ENCODE measurements around the gene ARHGAP24.

DNA sequence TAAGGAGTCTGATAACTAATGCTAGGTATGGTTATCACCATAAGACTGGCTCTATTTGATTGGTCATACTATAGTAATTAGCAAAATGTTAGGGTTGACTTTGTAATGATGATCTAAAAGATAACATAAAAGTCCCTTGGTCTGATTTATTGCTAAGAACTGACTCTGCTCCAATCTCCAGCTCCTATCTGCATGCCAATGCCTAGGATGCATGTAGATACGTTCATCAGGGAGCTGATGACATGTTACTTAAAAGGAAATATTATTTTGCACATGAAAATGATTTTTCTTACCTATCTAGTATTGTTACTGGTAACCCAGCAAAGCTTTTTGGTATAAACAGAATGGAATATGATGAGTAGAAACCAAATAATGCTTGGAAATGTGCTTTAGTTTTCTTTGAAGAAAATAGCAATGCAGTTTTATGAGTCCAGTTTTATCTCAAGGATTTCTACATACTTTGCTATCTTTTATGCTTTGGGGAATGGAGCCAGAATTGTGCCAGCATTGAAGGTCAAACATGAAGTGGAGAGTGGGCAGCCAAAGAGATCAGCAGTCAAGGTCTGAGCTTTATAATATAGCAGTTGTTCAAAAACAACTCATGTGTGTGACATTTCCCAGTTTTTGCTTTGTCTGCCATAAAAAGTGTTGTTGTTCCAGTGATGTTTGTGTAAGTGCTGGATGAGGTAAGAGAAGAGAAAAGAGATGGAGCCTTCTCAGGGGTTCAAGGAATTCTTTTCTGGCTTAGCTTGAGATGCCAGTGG lies 121.0 kb downstream of the ARHGAP24 start:
- TF ChIP-seq, protein P1, sequence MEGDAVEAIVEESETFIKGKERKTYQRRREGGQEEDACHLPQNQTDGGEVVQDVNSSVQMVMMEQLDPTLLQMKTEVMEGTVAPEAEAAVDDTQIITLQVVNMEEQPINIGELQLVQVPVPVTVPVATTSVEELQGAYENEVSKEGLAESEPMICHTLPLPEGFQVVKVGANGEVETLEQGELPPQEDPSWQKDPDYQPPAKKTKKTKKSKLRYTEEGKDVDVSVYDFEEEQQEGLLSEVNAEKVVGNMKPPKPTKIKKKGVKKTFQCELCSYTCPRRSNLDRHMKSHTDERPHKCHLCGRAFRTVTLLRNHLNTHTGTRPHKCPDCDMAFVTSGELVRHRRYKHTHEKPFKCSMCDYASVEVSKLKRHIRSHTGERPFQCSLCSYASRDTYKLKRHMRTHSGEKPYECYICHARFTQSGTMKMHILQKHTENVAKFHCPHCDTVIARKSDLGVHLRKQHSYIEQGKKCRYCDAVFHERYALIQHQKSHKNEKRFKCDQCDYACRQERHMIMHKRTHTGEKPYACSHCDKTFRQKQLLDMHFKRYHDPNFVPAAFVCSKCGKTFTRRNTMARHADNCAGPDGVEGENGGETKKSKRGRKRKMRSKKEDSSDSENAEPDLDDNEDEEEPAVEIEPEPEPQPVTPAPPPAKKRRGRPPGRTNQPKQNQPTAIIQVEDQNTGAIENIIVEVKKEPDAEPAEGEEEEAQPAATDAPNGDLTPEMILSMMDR (IDR thresholded peaks at IDR 0.05; ENCODE audit: extremely low read depth in 1 of 2, insufficient read depth in 1 of 2, low read depth in 1 of 2, low read length in 2 of 2): no peak
- TF ChIP-seq POLR2AphosphoS5 (IDR thresholded peaks at IDR 0.05; ENCODE audit: insufficient read depth, low read depth, low read length): no peak
- TF ChIP-seq EZH2 (IDR thresholded peaks at IDR 0.05; ENCODE audit: borderline replicate concordance, low read depth, low read length, severe bottlenecking): no peak
- no peak for TF ChIP-seq POLR2A (IDR thresholded peaks at IDR 0.05; ENCODE audit: low read depth, low read length)
- TF ChIP-seq, protein P2, sequence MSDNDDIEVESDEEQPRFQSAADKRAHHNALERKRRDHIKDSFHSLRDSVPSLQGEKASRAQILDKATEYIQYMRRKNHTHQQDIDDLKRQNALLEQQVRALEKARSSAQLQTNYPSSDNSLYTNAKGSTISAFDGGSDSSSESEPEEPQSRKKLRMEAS (IDR thresholded peaks at IDR 0.05; ENCODE audit: insufficient read depth, insufficient read length): no peak
- no peak for TF ChIP-seq JUN (IDR thresholded peaks at IDR 0.05; ENCODE audit: borderline replicate concordance, insufficient read depth, insufficient read length, low read depth)
- no peak for TF ChIP-seq MYC (IDR thresholded peaks at IDR 0.05; ENCODE audit: low read depth, low read length)
- TF ChIP-seq FOS (IDR thresholded peaks at IDR 0.05; ENCODE audit: borderline replicate concordance, insufficient read depth, low read length): no peak
- TF ChIP-seq GATA2 (IDR thresholded peaks at IDR 0.05; ENCODE audit: insufficient read depth, insufficient read length, low read depth, low read length): no peak

Measured in endothelial cell of umbilical vein (primary cell).